Tibial artery (tissue), 4 donors: ENCODE data around the gene ABCA2.
A peak's percentile ranks its signal among the peaks of the same experiment; 100 is the strongest.

ENCODE experiments used
- DNase-seq, 2 donors: peaks; one replicate each; pipeline ENCODE4 v3.0.0-alpha.2; 2019
- H3K27ac ChIP-seq, 2 donors: fragments of 200-600 bp; sonication (generic) in 1 of 2; 1 replicate in 1 of 2; 2 replicates in 1 of 2; pipeline ENCODE4 v1.5.1; 2018 to 2019; ENCODE audit warnings: mild to moderate bottlenecking in 1 of 2
- H3K27me3 ChIP-seq, 2 donors: fragments of 200-600 bp; sonication (generic) in 1 of 2; one replicate each; pipeline versions ENCODE4 v1.5.1 to v1.6.0; 2016 to 2019
- H3K36me3 ChIP-seq, 3 donors: fragments of 200-600 bp; sonication (generic) in 2 of 3; one replicate each; pipeline ENCODE4 v1.5.1; 2016 to 2019; ENCODE audit warnings: mild to moderate bottlenecking in 2 of 3
- H3K4me1 ChIP-seq, 4 donors: fragments of 200-600 bp; sonication (generic) in 2 of 4; 1 replicate in 3 of 4; 2 replicates in 1 of 4; pipeline ENCODE4 v1.5.1; 2016 to 2019
- H3K4me3 ChIP-seq, 2 donors: fragments of 200-600 bp; sonication (generic) in 1 of 2; 1 replicate in 1 of 2; 2 replicates in 1 of 2; pipeline ENCODE4 v1.5.1; 2018 to 2019; ENCODE audit warnings: mild to moderate bottlenecking in 2 of 2
- H3K9me3 ChIP-seq, 3 donors: fragments of 200-600 bp; sonication (generic) in 1 of 3; one replicate each; pipeline ENCODE4 v1.5.1; 2016 to 2019
- intact Hi-C: fragments of 100-400 bp; cut with DNase I; formaldehyde crosslinking; loops from one replicate; pipeline ENCODE4 v1.15.0; 2023; ENCODE audit warnings: low total_unique reads
- TF ChIP-seq, protein P1 (sequence below), 2 experiments: fragments of 200-600 bp in 1 of 2; fragments of 450-650 bp in 1 of 2; IDR thresholded peaks; one replicate each; pipeline ENCODE4 v1.5.1; 2017 to 2019; ENCODE audit warnings: antibody characterized with exemption in 2 of 2, mild to moderate bottlenecking in 1 of 2, moderate library complexity in 1 of 2

Gene ABCA2

DNA sequence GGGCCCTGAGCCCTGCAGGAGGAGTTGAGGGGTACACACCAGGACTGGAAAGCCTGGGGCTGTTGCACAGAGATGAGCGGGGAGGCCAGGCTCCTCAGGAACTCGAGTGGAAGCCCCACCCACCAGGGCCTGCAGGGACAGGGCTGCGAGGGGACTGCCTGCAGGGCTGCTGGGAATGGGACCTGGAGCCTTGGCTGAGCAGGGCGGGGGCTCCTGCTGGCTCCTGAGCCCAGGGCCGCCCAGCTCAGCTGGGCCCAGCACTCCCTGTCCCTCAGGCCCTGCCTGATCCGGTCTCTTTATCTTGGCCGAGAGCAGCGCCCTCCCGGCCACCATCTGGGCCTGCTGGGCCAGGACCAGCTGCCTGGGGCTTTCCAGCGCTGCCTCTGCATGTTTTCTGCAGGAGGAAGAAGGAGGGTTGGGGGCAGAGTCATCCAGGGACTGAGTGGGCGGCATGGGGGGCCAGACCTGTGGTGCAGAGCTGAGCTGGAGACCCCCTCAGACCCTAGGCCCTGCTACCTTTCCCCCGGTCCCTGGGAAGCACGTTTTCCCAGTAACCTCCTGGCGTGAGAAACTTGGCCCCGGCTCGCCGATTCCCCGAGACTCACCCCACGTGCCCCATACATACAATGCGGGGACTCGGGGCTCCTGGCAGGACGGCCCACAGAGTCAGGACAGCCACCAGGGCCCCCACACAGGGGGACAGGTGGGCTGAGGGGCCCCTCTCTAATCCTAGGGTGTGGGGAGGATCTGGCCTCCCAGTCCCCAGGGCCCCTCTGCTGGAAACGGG lies 66.6 kb downstream of the ABCA2 start:
- Histone ChIP-seq H3K27ac (peak overlapping the region; percentile 40 to 47), H3K36me3 (no peaks in the 10 kb centered on the region), H3K9me3 (no peaks in the 10 kb centered on the region), H3K27me3 (peaks cover 0 to 2% of the 10 kb centered on the region in 2 donors), H3K4me3 (no peak overlapping the region), H3K4me1 (peaks cover 0 to 19% (median 11%) of the 10 kb centered on the region in 4 donors)
- TF ChIP-seq, protein P1, sequence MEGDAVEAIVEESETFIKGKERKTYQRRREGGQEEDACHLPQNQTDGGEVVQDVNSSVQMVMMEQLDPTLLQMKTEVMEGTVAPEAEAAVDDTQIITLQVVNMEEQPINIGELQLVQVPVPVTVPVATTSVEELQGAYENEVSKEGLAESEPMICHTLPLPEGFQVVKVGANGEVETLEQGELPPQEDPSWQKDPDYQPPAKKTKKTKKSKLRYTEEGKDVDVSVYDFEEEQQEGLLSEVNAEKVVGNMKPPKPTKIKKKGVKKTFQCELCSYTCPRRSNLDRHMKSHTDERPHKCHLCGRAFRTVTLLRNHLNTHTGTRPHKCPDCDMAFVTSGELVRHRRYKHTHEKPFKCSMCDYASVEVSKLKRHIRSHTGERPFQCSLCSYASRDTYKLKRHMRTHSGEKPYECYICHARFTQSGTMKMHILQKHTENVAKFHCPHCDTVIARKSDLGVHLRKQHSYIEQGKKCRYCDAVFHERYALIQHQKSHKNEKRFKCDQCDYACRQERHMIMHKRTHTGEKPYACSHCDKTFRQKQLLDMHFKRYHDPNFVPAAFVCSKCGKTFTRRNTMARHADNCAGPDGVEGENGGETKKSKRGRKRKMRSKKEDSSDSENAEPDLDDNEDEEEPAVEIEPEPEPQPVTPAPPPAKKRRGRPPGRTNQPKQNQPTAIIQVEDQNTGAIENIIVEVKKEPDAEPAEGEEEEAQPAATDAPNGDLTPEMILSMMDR (IDR thresholded peaks at IDR 0.05): no peak
- intact Hi-C loops: no loop called here
- no peak for DNase-seq

- Histone ChIP-seq H3K9me3 (no peaks in the 10 kb centered on the region), H3K4me3 (no peak overlapping the region), H3K27me3 (no peaks in the 10 kb centered on the region), H3K36me3 (no peaks in the 10 kb centered on the region), H3K27ac (peak overlapping the region; percentile 40 to 47), H3K4me1 (peaks cover 0 to 13% (median 10%) of the 10 kb centered on the region in 4 donors)
- intact Hi-C loops: no loop called here
- DNase-seq: no peak
- TF ChIP-seq, protein P1 (IDR thresholded peaks at IDR 0.05): no peak
Measured at GRCh38 chr9:136960938-136961275, 67.1 kb downstream of the ABCA2 start.

GRCh38 chr9:136960212-136960937 lies 67.7 kb downstream of the ABCA2 start:
- no peak overlapping the region for H3K27ac ChIP-seq
- intact Hi-C loops: no loop called here
- H3K4me3 ChIP-seq: no peak overlapping the region
- DNase-seq: no peak
- no peaks in the 10 kb centered on the region for H3K27me3 ChIP-seq
- H3K9me3 ChIP-seq: no peaks in the 10 kb centered on the region
- H3K4me1 ChIP-seq: peaks cover 0 to 13% (median 10%) of the 10 kb centered on the region in 4 donors
- TF ChIP-seq, protein P1 (IDR thresholded peaks at IDR 0.05): no peak
- H3K36me3 ChIP-seq: no peaks in the 10 kb centered on the region

DNA sequence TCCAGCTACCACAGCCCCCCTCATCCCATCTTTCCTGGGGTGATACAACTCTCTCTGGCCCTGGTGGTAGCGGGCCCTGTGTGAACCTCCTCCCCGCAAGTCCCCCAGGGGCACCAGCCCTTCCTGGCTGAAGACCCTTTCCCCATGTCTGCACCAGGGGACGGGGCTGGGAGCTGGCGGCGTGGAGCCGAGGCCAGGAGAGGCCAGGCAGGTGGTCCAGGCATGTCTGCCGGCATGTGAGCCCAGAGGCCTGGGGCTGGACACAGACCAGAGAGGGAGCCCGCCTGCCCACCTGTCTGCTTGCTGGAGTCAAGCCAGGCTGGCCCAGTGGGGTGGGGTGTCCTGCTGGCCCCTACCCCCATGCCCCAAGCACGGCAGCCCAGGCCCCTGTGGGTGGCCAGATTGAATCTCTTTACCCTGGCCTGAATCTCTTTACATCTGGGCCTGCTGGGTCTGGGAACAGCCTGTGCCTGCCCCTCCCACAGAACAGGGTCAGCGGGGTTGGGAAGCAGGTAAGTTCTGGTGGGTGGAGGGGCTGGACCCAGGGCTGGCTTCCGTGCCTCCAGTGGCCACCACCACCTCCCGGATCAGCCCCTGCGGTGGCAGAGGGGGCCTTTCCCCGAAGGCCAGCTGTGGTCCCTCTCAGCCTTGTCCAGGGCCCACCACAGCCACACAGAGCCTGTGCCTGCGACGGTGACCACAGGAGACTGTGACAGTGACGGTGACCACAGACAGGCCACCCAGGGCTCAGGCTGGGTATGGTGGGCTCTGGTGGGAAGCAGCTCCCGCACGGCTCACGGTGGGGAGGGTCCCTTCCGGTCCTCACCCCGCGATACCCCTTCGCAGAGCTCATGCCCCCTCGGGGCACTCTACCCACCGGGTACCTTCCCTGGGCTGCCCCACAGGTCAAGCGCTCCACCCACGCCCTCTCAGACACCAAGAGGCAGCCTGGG lies 68.9 kb downstream of the ABCA2 start:
- Histone ChIP-seq H3K27me3 (no peaks in the 10 kb centered on the region), H3K4me1 (peaks cover 0 to 13% (median 10%) of the 10 kb centered on the region in 4 donors), H3K36me3 (no peaks in the 10 kb centered on the region), H3K9me3 (no peaks in the 10 kb centered on the region), H3K4me3 (no peak overlapping the region), H3K27ac (no peak overlapping the region)
- no peak for DNase-seq
- TF ChIP-seq, protein P1 (IDR thresholded peaks at IDR 0.05): no peak
- intact Hi-C loops: no loop called here

DNA sequence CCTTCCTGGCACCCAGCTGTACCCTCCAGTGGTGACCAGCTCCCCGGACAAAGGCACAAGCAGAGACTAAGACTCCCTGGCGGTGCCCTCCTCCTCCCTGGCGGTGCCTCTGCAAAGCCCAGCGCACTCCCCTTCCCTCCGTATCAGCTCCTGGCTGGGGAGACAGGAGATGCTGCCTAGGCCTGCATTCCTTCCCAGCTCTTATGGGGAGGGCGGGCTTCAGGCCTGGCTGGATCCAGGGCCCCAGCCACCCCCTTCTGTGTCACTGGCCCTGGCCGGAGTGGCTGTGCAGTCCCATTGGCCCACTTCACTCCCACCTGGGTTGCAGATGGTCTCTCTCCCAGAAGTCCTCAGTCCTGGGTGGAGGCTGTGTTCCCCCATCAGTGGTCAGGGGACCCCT lies 69.6 kb downstream of the ABCA2 start:
- Histone ChIP-seq H3K9me3 (no peaks in the 10 kb centered on the region), H3K4me1 (peaks cover 0 to 13% (median 10%) of the 10 kb centered on the region in 4 donors), H3K27ac (no peak overlapping the region), H3K4me3 (no peak overlapping the region), H3K27me3 (no peaks in the 10 kb centered on the region), H3K36me3 (no peaks in the 10 kb centered on the region)
- TF ChIP-seq, protein P1 (IDR thresholded peaks at IDR 0.05): no peak
- DNase-seq: no peak
- intact Hi-C loops: no loop called here
